GM10248 (cell line): ENCODE results near the gene HID1.
"Not testable (repeated sequence)": the region's sequence is repeated elsewhere in the genome, so short reads cannot be mapped to it uniquely, and the experiment has no call there.

ENCODE experiments used
- CTCF ChIA-PET: fragments of 300-600 bp; sonication (Branson Sonifier 250); formaldehyde crosslinking; extraction: SDS; loops from one replicate; lab custom pipeline; 2021; ENCODE audit warnings: antibody characterized with exemption; lab: Yijun Ruan, JAX
- POLR2A ChIA-PET: fragments of 350-650 bp; sonication (Branson Sonifier 250); formaldehyde crosslinking; extraction: SDS; loops from one replicate; lab custom pipeline; 2020; ENCODE audit warnings: antibody characterized with exemption; lab: Yijun Ruan, JAX
- DNase-seq: peaks from one replicate; pipeline ENCODE4 v3.0.0; 2012; ENCODE audit errors: extremely low spot score
- TF ChIP-seq, protein P1 (sequence below): IDR thresholded peaks from 2 replicates; pipeline ENCODE4 v1.5.1; 2012; ENCODE audit warnings: mild to moderate bottlenecking, low read depth; ENCODE audit errors: extremely low read depth, missing control alignments, control extremely low read depth

The HID1 gene

DNA sequence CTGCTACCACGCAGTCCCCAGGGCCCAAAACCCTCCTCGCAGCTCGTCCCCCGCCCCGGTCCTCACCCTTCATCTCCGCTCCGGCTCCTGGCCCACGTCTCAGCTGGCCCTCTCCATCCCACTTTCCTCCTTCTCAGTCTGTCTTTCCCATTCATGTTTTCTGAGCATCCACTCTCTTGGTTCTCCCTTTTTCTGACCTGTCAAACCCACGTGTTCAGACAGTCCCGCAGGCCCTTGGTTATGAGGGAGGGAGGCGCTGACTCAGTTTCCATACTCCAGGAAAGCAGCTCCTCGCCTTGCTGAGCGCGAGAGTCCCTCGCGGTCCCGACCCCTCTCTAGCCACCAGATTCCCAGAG is 392 bp upstream of the HID1 start:
- CTCF ChIA-PET, result interaction anchor here (0.9 to 12.8 kb wide), 7 partner anchors 10 to 228 kb away, joined by 3 to 148 read pairs (median 9); partner anchors contain the start of gene CDR2L

DNA sequence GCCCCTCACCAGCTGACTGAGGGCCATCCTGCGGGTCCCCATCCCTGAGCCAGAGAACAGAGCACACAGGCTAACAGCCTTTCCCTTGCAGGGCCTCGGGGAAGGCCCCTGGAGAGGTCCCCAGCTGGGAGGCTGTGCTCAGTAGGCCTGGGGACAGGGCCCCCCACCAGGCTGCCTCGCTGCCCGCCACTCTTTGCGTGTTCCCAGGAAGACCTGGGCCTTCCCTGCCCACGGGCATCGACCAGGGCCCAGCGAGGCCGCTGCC is 785 bp downstream of the HID1 start:
- ChIA-PET CTCF (interaction anchor here (0.6 to 12.8 kb wide), 9 partner anchors 9 to 229 kb away, joined by 3 to 148 read pairs (median 3); partner anchors contain the start of gene NT5C), POLR2A (no interaction called here)
- TF ChIP-seq, protein P1, sequence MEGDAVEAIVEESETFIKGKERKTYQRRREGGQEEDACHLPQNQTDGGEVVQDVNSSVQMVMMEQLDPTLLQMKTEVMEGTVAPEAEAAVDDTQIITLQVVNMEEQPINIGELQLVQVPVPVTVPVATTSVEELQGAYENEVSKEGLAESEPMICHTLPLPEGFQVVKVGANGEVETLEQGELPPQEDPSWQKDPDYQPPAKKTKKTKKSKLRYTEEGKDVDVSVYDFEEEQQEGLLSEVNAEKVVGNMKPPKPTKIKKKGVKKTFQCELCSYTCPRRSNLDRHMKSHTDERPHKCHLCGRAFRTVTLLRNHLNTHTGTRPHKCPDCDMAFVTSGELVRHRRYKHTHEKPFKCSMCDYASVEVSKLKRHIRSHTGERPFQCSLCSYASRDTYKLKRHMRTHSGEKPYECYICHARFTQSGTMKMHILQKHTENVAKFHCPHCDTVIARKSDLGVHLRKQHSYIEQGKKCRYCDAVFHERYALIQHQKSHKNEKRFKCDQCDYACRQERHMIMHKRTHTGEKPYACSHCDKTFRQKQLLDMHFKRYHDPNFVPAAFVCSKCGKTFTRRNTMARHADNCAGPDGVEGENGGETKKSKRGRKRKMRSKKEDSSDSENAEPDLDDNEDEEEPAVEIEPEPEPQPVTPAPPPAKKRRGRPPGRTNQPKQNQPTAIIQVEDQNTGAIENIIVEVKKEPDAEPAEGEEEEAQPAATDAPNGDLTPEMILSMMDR, result no peak
- no peak for DNase-seq

More for the DNA sequence above, 392 bp upstream of the HID1 start:
- TF ChIP-seq, protein P1, result no peak
- POLR2A ChIA-PET, result interaction anchor here (0.5 to 0.6 kb wide), 2 partner anchors 240 to 470 kb away, joined by 3 to 4 read pairs; no protein-coding TSS in a partner anchor
- DNase-seq, result no peak

DNA sequence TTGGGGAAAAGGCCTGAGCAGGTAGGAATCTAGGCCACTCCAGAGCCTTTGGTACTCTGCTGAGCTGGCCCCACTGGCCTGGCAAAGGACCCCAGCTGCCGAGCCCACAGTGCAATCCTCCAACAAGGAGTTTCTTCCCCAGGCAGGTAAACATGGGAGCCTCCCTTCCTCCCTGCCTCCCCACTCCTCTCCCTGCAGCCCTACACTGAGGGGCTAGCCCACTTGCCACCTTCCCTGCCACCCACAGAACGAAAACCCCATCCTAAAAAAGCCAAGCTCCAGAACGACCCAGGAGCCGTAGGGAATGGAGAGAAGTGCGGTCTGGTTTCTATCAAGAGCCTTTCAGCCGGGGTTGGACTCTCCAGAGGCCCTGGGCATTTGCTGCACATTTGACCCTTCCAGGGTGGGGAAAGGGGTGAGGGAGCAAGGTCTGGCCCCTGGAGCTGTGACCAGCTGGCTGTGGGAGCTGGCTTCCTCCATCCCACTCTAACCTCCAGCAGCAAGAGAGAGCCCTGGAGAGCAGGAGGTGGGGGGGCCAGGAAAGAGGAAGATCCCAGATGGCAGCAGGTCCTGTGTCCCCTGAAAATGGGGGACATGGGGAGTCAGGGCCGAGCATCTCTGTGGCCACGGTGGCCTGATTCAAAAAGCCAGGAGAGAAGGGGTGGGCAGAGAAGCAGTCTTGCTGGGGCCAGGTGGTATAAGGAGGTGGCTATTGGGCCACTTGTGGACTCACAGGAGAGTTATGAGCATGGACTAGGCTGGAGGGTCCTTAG is 1.3 kb downstream of the HID1 start:
- ChIA-PET CTCF (interaction anchor here (0.6 to 12.8 kb wide), 8 partner anchors 9 to 230 kb away, joined by 3 to 148 read pairs (median 4); partner anchors contain the start of gene NT5C), POLR2A (no interaction called here)
- TF ChIP-seq, protein P1, result no peak
- DNase-seq, result no peak

DNA sequence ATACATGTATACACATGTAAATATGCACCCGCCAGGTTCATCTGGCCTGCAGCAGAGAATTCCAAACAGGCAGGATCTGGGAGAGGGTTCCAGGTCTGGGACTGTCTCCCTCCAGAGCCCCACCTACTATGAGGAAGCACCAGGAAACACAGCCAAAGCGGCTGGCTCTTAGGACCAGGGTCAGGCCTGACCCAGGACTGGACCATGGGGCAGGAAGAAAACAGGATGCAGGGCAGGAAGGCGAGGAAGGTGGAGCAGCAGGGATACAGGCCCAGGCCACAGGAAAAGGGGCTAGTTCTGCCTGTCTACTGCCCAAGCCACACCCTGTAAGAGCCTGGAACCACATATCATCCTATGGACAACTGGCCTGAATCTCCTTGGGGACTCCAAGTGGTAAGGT is 2.2 kb downstream of the HID1 start:
- POLR2A ChIA-PET, result no interaction called here
- CTCF ChIA-PET, result interaction anchor here (1.2 to 12.8 kb wide), 6 partner anchors 8 to 231 kb away, joined by 3 to 148 read pairs (median 22); no protein-coding TSS in a partner anchor
- TF ChIP-seq, protein P1, result no peak
- DNase-seq, result no peak

DNA sequence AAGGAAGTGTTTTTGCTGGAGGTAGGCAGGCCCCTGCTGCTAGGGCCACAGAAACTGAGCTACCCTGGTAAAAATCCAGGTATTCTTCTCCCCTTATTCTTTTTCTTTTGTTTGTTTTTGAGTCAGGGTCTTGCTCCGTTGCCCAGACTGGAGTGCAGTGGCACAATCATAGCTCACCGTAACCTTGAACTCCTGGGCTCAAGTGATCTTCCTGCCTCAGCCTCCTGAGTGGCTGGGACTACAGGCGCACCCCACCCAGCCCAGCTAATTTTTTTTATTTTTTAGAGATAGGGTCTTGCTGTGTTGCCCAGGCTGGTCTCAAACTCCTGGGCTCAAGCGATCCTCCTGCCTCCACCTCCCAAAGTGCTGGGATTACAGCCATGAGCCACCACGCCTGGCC is 3.1 kb downstream of the HID1 start:
- POLR2A ChIA-PET, DNase-seq: not testable (repeated sequence)
- CTCF ChIA-PET, result interaction anchor here (0.9 to 12.8 kb wide), 6 partner anchors 7 to 232 kb away, joined by 3 to 148 read pairs (median 13); partner anchors contain the start of gene MRPL58

DNA sequence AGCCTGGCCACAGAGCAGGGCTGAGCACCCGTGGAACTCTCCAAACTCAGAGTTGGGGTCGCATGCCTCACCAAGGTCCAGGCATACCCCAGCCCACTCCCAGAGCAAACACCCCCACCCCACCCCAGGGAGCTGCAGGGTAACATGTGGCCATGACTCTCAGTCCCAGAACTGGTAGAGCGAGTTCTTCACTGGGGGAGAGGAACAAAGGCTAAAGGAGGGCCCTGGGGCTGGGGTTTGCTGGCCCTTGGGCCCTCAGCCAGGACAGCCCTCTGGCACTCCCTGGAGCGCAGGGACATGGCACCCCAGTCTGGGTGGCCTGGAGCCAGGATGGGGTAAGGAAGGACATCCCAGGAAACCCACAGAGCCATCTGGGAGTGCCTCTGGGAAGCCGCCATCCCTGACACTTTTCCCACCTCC is 4.2 kb downstream of the HID1 start:
- CTCF ChIA-PET, result interaction anchor here (0.9 to 12.8 kb wide), 6 partner anchors 6 to 233 kb away, joined by 3 to 148 read pairs (median 13); partner anchors contain the start of gene MRPL58
- no peak for DNase-seq
- POLR2A ChIA-PET, result interaction anchor here (0.6 kb wide), 1 partner anchor 1377 kb away, joined by 4 read pairs; no protein-coding TSS in a partner anchor
- TF ChIP-seq, protein P1, result no peak
